Activated CD4-positive, alpha-beta T cell treated with anti-CD3 and anti-CD28 coated beads for 1 hour (primary cell): ENCODE measurements around the gene SPAG6.
"Not testable (repeated sequence)": the region's sequence is repeated elsewhere in the genome, so short reads cannot be mapped to it uniquely, and the experiment has no call there.

ENCODE experiments used
- DNase-seq: peaks from one replicate; pipeline ENCODE4 v3.0.0-alpha.2; 2020

SPAG6 gene

DNA sequence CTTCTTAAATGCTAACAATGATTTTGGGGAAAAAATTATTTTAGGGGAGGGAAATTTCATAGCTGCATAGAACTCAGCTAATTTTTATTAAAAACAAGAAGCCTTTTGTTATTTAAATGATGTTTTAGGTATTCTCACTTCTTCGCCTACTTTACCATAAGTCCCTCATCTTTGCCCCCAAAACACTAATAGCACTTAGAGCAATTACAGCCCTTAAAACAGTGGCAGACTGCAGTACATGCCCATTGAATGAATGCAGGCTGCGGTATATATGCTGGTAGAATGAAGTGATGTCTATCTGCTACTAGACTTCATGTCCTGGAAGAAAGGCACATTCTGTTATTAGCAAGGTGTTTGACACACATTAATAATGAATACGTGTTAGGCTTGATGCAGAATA, 2.9 kb upstream of the SPAG6 start:
- DNase-seq: no peak

DNA sequence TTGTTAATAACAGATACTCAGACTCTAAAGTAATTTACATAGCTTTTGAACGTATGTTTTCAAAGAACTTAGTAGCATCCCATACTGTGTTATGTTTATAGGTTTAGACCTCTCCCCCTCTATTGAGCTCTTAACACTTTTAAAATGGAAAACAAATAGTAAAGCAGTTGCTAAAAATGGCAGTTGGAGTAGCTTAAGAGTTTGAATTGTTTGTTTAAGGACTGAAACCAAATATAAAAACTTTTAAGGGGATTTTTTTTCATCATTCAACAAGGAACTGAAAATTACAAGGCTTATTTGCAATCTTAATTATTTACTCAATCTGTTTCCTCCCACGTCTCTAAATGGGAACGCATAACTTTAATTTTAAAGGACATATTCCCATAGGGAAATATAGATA, 1.6 kb upstream of the SPAG6 start:
- no peak for DNase-seq

DNA sequence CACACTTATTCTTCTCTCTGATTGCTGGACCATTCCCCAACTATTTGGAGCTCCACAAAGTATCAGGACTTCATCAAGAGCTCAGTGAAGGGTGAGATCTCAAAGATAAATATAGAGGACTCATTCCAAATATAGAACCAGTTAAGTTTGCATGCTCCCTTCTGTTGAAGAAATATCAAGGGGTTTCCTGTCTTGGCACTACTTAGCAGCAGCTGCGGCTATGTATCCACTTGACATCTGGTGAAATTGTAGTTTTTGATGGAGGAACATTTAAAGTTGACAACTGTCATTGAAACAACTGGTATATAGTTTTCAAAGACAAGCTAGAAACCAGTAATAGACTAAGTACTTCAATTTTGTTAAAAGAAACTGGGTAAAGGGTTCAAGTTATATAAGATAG, 1.0 kb upstream of the SPAG6 start:
- no peak for DNase-seq

DNA sequence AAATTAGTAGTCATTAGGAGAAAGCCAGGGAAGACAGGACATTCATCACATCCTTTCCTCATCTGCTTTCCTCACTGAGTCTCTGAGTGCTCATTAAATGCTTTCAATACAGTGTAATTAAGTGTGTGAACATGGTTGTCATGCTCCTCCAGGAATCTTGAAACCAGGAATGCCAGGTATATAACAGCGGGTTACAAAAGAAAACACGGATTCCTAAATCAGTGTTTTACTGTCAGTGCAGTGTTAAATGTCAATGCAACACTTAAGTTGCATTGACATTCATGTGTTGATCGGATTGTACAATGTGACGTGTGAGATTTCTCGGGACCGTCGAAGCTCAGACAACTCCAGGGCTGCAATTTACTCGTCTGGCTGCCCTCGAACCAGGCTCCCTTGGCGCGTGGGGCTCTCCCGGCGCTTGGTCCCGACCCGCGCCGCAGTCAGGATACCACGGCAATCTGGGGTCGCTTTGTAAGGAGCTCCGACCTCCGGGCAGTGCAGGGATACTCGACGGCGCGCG, 455 bp upstream of the SPAG6 start:
- DNase-seq: no peak

DNA sequence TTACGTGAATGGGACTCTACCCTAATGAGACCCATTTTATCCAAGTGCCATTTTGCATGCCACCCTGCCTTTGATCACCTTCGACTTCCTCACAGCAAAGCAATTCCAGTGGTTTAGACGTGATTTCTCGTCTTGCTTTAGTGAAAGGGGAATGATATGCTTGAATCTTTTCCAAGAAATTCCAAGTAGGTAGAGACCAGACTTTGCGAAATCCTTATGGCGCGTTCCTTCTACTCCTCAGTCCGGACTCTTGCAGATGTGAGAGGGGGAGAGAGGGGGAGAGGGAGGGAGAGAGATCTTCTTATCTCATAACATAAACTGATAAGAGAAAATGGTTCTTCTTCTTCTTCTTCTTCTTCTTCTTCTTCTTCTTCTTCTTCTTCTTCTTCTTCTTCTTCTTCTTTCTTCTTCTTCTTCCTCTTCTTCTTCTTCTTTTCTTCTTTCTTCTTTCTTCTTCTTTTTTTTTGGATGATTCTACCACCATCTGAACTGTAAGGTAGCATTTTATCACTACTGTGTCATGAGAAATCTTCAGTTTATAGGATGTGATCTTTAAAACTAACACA, 883 bp downstream of the SPAG6 start:
- no peak for DNase-seq

DNA sequence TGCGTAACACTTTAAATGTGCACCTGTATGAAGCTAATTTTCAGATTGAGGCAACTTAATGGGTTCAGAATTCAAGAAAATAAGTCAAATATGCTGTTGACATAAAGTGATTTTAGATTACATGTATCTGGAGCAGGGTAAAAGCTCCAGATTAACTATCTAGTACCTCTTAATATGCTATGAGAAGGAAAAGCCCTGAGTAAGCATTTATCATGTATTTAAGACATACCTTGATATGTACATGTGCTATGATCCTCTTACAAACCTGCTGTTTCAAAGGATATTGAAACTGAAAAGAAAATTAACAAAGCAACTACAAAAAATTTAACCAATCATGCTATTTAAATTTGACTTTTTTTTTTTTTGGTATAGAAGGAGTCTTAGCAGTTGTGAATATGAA, 4.5 kb downstream of the SPAG6 start:
- DNase-seq: no peak

DNA sequence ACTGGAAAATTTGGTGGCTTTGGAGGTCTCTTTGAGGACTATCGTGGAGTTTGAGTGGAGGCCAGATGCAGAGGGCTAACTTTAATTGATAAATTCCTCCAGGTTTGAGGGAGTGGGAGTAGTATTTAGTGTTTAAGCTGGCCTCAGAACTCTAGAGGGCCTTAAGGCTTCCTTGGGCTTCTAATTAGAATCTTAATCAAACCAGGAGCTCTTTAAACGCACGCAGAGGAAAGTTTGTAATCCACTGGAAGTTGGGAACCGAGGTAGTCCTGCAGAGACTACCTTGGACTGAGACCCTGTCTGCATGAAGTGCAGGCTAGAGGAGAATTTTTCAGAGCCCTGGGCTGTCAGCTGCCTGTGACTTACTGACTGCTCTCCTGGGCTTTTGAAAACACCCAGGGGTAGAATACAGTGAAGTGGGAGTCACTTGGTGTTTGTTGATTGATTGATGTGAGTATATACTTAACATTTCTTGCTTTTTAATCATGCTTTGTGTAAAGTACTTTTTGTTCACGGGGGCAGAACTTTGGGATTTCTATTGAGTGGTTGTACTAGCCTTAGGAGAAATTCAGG, 5.9 kb downstream of the SPAG6 start:
- no peak for DNase-seq

DNA sequence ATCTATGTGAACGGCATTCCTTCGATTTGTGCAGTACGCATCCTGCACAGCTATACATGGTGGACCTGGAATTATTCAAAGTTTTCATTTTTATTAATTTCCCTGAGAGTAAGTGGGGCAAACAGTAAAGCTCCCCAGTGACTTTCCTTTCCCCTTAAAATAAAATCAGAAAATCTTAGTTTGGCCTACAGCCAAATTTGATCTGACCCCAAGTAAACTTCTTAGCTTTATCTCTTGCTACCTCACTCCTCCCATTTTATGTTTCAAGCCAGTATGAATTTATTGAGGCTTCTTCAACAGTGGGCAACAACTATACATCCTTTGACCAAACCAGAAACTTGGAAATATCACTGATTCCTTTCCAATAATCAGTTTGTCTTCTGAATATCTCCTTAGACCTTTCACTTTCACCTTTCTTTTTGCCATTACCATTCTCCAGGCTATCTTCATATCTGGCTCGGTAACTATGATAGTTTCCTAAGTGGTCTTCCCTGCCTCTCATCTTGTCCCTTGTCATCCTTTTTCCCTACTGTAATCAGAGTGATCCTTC, 11.1 kb downstream of the SPAG6 start:
- DNase-seq: no peak

DNA sequence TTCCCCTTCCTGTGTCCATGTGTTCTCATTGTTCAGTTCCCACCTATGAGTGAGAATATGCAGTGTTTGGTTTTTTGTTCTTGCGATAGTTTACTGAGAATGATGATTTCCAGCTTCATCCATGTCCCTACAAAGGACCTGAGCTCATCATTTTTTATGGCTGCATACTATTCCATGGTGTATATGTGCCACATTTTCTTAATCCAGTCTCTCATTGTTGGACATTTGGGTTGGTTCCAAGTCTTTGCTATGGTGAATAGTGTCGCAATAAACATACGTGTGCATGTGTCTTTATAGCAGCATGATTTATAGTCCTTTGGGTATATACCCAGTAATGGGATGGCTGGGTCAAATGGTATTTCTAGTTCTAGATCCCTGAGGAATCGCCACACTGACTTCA, 12.5 kb downstream of the SPAG6 start:
- DNase-seq: not testable (repeated sequence)

DNA sequence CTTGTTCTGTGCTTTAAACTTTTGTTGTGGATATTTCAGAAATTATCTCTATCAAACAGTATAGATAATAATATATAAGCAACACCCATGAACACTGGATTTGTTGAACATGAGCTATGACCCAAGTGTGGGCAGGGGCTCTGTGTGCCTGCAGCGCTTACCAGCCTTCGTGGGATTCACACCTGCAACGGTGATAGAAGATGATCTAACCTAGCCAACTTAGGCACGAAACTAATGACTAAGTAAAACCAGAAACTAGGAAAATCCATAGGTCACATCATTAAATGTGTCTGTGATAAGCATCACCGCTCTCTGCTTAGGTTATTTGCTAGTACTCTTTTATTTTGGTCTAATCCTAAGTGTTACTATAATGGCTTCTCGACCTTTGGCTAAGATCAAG, 18.0 kb downstream of the SPAG6 start:
- DNase-seq: no peak

DNA sequence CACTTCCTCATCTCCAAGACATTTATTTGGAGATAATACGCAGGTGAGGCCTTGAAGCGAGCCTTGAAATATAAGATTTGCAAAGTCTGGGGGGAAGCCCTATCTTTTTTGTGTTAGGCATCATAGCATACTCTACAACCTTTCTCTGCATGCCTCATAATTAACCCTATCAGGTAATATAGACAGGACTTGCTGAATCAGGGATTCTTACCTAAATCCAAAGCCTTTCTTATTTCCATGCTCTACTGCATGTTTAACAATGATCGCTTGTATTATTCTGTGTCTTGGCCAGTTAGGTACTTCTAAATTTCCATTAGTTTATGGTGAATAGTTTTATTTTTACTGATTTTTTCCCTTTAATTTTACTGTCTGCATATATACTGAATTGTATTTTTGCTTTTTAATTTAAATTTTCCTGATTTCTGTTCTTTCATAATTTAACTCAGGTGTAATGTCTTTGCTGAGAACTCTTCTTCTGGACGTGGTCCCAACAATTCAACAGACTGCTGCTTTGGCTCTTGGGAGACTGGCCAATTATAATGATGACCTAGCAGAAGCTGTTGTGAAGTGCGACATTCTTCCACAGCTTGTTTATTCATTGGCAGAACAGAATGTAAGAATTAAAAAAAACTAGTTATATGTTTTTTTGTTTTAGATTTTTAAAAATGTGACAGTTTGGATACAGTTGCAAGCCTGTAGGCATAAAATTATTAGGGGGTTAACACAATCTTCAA, 19.3 kb downstream of the SPAG6 start:
- DNase-seq: no peak

DNA sequence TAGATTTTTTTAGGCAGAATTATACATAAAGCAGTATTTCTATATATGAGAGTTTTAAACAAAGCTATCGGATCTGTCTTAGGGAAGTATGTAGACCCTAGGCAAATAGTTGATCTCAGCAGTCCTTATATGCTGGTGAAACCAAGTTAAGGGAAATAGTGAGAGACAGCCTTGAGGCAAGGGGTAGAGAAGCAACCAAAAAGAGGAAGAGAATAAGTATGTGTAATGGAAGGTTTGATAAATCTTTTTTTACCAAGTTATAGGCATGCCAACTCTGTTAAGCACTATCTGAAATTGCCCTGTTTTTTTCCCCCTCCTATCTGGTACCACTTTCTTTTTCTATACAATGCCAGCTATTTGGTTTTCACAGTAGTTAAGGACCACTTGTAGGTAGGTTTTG, 19.9 kb downstream of the SPAG6 start:
- DNase-seq: no peak

DNA sequence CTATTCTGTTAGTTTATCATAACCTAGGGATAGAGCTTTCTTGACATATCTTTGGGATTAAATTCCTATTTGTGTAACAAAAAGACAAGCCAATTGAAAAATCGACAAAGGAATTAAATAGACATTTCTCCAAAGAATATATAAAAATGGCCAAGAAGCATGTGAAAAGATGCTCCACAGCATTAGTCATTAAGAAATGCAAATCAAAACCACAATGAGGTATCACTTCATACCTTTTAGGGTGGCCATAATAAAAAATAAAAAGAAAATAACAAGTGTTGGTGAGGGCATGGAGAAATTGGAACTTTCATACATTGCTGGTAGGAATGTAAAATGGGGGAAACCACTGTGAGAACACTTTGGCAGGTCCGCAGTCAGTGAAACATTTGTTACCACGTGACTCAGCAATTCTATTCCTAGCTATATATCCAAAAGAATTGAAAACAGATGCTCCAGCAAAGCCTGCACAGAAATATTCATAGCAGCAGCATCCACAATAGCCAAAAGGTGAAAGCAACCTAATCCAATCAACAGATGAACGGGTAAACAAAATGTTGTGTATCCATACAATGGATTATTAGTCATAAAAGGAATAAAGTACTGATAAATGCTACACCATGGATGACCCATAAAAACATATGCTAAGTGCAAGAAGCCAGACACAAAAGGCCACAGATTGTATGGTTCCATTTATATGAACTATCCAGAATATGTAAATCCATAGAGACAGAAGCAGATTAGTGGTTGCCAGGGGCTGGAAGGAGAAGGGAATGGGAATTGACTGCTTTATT, 20.5 kb downstream of the SPAG6 start:
- no peak for DNase-seq

DNA sequence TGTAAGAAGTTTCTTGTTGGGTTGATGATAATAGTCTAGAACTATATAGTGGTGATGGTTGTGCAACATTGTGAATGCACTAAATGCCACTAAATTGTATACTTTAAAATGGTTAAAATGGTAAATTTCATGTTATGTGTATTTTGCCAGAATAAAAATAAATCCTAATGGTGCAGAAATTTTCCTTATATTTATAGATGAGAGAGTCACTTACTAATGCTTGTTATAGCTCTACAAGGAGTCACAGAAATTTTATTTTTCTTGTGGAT, 21.1 kb downstream of the SPAG6 start:
- no peak for DNase-seq

DNA sequence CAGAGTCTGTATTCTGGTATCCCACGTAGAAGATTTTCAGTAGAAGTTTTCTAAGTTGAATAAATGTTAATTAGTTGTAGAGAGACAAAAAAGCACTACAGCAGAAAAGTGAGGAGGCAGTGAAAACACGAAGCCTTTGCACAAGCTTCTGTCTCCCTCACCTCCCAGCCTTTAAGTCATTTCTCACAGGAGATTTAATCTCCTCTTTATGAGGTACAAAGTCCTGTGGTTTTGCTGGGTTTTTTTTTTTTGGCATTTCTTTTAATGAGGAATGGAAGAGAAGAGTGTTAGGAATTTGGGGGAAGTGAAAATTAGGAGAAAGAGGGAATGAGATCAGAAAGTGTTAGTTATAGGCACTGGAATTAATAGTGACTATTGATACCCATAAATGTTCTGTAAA, 21.5 kb downstream of the SPAG6 start:
- DNase-seq: no peak

DNA sequence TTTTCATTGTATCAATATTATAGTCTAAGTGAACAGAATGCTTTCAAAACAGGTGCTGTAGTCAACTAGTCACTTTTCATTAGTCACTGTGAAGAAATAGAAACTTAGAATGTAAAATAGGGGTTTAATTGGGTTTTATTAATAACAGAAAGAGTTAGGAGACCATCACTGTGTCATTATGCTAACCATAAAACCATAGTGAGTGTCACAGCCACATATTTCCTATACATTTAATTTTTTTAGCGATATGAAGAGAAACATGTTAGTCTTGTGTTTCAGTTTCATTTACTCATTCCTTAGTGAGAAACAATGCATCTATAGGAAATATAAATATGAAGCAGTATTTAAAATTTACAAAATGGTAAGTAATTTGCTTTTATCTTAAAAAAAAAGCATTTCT, 22.2 kb downstream of the SPAG6 start:
- no peak for DNase-seq

DNA sequence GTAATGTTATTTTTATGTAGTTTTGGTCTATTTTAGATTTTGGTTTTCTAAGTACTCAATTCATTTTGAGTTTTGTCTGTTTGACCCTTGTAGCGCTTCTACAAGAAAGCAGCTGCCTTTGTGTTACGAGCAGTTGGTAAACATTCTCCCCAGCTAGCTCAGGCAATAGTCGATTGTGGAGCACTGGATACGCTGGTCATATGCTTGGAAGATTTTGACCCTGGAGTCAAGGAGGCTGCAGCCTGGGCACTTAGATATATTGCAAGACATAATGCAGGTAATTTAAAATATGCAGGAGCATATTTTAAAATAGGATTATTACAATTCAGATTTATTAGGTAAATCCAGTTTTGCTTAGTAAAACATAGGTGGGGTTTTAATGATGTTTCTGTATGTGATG, 23.1 kb downstream of the SPAG6 start:
- no peak for DNase-seq

DNA sequence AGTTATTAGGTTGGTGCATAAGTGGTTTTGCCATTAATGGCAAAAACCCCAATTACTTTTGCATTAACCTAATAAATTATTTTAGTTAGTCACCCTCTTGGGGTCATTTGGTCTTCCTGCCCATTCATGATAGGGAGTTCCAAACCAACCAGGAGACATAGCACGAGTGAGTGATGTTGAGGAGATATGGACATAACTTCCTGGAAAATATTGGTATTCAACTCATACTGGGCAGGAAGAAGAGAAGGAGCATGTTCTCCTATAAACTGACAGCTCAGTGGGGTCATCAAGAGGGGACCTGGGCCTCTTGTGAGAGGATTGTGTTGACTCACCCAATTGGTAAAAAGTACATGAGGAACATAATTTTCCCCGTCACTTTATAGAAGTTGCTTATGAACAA, 23.7 kb downstream of the SPAG6 start:
- DNase-seq: no peak

DNA sequence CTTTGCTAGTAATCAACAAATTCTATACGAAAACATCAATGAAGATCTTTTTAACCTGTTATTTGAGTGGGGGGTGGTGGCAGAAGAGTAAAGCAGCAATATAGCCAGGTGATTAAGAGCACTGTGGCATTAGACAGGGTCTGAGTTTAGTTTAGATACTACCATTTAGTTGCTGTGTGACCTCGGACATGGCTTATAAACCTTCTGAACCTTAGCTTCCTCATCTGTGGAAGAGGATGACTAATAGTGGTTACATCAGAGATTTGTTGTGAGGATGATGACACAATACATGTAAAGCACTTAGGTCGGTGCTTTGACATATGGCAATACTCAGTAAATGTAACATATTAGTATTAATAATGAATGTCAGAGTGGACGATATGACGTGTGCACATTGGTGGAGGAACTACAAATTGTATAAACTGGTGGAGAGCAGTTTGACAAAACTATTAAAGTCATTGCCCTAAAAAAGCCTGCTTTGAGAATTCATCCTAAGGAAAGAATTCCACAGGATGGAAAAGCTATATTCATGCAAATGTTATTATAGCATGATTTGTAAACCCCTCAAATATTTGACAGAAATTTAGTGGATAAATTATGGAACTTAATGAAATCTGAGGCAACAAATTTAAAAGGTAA, 24.3 kb downstream of the SPAG6 start:
- no peak for DNase-seq

DNA sequence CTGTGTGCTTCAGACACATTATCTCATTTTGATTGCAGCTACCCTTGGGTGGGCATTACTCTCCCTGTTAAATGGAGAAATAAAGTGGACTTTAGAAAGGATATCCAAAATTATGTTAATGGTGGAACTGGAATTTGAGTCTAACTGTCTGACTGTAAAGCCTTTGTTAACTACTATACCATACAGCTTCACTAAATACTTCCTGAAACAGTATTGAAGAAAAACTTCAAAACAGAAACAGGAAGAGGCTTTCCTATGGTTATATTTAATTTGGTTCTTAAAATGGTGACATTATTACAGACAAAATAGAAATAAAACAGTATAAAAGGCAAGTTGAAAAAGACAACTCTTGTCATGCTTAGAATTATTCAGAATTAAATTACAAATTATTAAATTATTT, 25.0 kb downstream of the SPAG6 start:
- DNase-seq: no peak

DNA sequence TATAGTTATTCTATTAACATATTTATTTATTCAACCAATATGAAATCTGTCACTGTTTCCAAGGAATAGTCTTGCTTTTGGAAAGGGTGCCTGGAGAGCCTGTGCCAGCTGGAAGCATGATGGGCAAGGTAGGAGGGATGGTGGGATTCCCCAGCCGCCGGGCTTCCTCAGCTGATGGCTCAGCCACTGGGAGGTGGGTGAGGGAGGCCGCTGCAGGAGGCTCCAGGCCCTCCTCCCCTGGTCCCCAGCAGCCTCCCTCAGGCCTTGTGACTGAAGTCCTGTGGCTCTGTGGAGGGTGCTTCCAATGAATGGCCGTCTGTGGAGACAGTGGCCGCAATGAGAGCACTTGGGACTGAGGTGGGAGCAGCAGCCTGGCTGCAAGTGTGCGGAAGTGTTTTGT, 27.0 kb downstream of the SPAG6 start:
- no peak for DNase-seq

DNA sequence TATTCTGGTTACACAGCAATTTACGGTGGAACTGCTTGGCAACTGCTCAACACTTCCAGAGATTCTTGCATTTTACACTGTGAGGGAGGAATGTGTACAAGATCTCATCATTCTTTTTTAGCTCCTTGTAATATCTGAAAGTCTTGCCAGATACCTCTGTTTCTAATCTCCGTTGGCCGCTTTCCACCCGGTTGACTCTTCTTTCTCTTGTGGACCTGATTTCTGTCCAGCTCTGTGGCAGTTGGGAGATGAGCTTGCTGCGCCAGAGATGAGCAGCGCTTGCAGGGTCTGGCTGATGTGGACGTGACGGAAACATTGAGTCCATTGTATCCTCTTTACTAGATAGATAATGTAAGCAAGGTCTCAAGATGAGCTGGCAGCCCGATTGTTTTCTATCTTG, 27.6 kb downstream of the SPAG6 start:
- no peak for DNase-seq

DNA sequence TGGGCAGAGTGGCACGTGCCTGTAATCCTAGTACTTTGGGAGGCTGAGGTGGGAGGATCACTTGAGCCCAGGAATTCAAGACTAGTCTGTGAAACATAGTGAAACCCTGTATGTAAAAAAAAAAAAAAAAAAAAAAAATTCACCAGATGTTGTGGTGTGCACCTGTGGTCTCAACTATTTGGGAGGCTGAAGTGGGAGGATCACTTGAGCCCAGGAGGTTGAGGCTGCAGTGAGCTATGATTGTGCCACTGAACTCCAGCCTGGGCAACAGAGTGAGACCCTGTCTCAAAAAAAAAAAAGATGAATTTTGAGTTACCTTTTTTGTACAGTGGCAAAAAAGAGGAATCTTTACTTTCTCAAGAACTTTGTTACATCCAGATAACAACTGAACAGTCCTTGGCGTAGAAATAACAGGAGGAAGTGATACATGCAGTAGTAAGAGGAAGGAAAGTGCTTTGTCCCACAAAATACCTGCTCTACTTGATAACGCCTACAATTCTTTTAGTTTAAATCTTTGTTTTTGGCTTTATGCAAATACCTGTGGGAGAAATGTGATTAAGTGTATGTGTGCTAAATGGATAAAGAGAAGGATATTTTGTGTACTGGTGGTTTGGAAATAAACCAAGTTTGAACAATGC, 29.3 kb downstream of the SPAG6 start:
- no peak for DNase-seq
